IMR-90 (cell line): ENCODE data around the gene TMTC2. TPM values are rescaled to one million over a fixed set of nuclear protein-coding genes. Genes with fewer than 3 reads are reported as not detected.

ENCODE experiments used
- ATAC-seq: fragments of 200-7000 bp; cut with Tn5 transposase; 2 replicates; pipeline ENCODE4 v1.9.1; 2020; ENCODE audit warnings: low read depth, mild to moderate bottlenecking, moderate library complexity
- BruUV-seq: library from RNA; stranded (reverse); fragments of 400-500 nt; replicated peaks from 2 replicates; lab custom pipeline; 2021; lab: Mats Ljungman, UMichigan
- CTCF ChIA-PET: fragments of 300-600 bp; formaldehyde crosslinking; extraction: SDS; loops from one replicate; lab custom pipeline; 2021; ENCODE audit warnings: antibody characterized with exemption; lab: Yijun Ruan, JAX
- POLR2A ChIA-PET: fragments of 300-600 bp; sonication (Branson Sonifier 250); formaldehyde crosslinking; loops from one replicate; lab custom pipeline; 2022; ENCODE audit warnings: antibody characterized with exemption; ENCODE audit not compliant: unreplicated experiment; lab: Charles Lee
- DNase-seq: peaks from one replicate; pipeline ENCODE4 v3.0.0; 2013
- H2AFZ ChIP-seq: replicated peaks from 2 replicates; pipeline ENCODE3; 2013; ENCODE audit warnings: low read length, mild to moderate bottlenecking; ENCODE audit not compliant: poor library complexity
- H2AK5ac ChIP-seq: 2 replicates; pipeline ENCODE4 v1.6.1; 2013; ENCODE audit warnings: low read depth, low read length, inconsistent platforms
- H2AK9ac ChIP-seq: replicated peaks from 2 replicates; pipeline ENCODE3; 2013; ENCODE audit warnings: mild to moderate bottlenecking, low read depth, low read length, moderate library complexity; ENCODE audit not compliant: poor library complexity
- H2BK120ac ChIP-seq: 2 replicates; pipeline ENCODE4 v1.6.1; 2013; ENCODE audit warnings: low read depth, low read length, inconsistent platforms
- H2BK15ac ChIP-seq: 3 replicates; pipeline ENCODE4 v1.6.1; 2013; ENCODE audit warnings: low read depth, low read length, inconsistent platforms
- H2BK20ac ChIP-seq: 2 replicates; pipeline ENCODE4 v1.6.1; 2013; ENCODE audit warnings: low read depth, mild to moderate bottlenecking, inconsistent platforms, low read length, moderate library complexity
- H2BK5ac ChIP-seq: 2 replicates; pipeline ENCODE4 v1.6.1; 2013; ENCODE audit warnings: mild to moderate bottlenecking, low read depth, low read length, inconsistent platforms; ENCODE audit not compliant: poor library complexity, severe bottlenecking
- H3K14ac ChIP-seq: replicated peaks from 2 replicates; pipeline ENCODE4 v1.6.1; 2013; ENCODE audit warnings: low read depth, low read length, inconsistent platforms
- H3K18ac ChIP-seq: 2 replicates; pipeline ENCODE4 v1.6.1; 2013; ENCODE audit warnings: low read depth, low read length, control low read depth
- H3K23ac ChIP-seq: 2 replicates; pipeline ENCODE4 v1.6.1; 2013; ENCODE audit warnings: low read depth, low read length, inconsistent platforms
- H3K27ac ChIP-seq: 2 replicates; pipeline ENCODE4 v1.5.1; 2013; ENCODE audit warnings: mild to moderate bottlenecking, control low read depth, low read length; ENCODE audit not compliant: insufficient read depth
- H3K27me3 ChIP-seq: 2 replicates; pipeline ENCODE4 v1.6.1; 2013; ENCODE audit warnings: low read length; ENCODE audit not compliant: control insufficient read depth, insufficient read depth
- H3K36me3 ChIP-seq: 2 replicates; pipeline ENCODE4 v1.6.1; 2013; ENCODE audit warnings: low read length, mixed read lengths; ENCODE audit not compliant: control insufficient read depth, insufficient read depth
- H3K4ac ChIP-seq: 2 replicates; pipeline ENCODE4 v1.6.1; 2013; ENCODE audit warnings: low read depth, low read length, inconsistent platforms
- H3K4me1 ChIP-seq: 2 replicates; pipeline ENCODE4 v1.6.1; 2013; ENCODE audit warnings: low read length, mixed read lengths; ENCODE audit not compliant: control insufficient read depth, insufficient read depth
- H3K4me2 ChIP-seq: 2 replicates; pipeline ENCODE4 v1.6.1; 2013; ENCODE audit warnings: low read depth, mild to moderate bottlenecking, control low read depth, low read length, moderate library complexity
- H3K4me3 ChIP-seq: 2 replicates; pipeline ENCODE4 v1.5.1; 2013; ENCODE audit warnings: low read depth, mild to moderate bottlenecking, control low read depth, low read length, moderate library complexity; ENCODE audit not compliant: insufficient read depth
- H3K56ac ChIP-seq: 2 replicates; pipeline ENCODE4 v1.6.1; 2013; ENCODE audit warnings: low read length, inconsistent platforms; ENCODE audit not compliant: insufficient read depth; ENCODE audit errors: extremely low read depth
- H3K79me1 ChIP-seq, 2 experiments: 2 replicates each; pipeline ENCODE4 v1.6.1; 2013; ENCODE audit warnings: low read length in 2 of 2, inconsistent platforms in 1 of 2, low read depth in 1 of 2
- H3K9ac ChIP-seq: 2 replicates; pipeline ENCODE4 v1.6.1; 2013; ENCODE audit warnings: low read depth, low read length, control low read depth
- H3K9me1 ChIP-seq: 2 replicates; pipeline ENCODE4 v1.6.1; 2013; ENCODE audit warnings: low read length, inconsistent platforms; ENCODE audit not compliant: insufficient read depth
- H3K9me3 ChIP-seq: 2 replicates; pipeline ENCODE4 v1.6.1; 2013; ENCODE audit warnings: low read length; ENCODE audit not compliant: control insufficient read depth, insufficient read depth
- H4K20me1 ChIP-seq: 2 replicates; pipeline ENCODE4 v1.6.1; 2013; ENCODE audit warnings: low read length, inconsistent platforms; ENCODE audit not compliant: insufficient read depth
- H4K5ac ChIP-seq: 2 replicates; pipeline ENCODE4 v1.6.1; 2013; ENCODE audit warnings: mild to moderate bottlenecking, low read depth, low read length, control low read depth
- H4K8ac ChIP-seq, 2 experiments: 2 replicates each; pipeline ENCODE4 v1.6.1; 2013; ENCODE audit warnings: low read depth in 2 of 2, low read length in 2 of 2, control low read depth in 1 of 2, inconsistent platforms in 1 of 2
- H4K91ac ChIP-seq: 2 replicates; pipeline ENCODE4 v1.6.1; 2013; ENCODE audit warnings: low read depth, low read length, inconsistent platforms; ENCODE audit not compliant: insufficient read depth
- BHLHE40 ChIP-seq: fragments of 150-350 bp; IDR thresholded peaks from 2 replicates; pipeline ENCODE4 v1.6.1; 2016; ENCODE audit warnings: mild to moderate bottlenecking, low read depth, low read length
- CEBPB ChIP-seq: IDR thresholded peaks from 2 replicates; pipeline ENCODE4 v1.6.1; 2012; ENCODE audit warnings: low read depth, low read length, improper control_type of control experiment
- CHD1 ChIP-seq: IDR thresholded peaks from 2 replicates; pipeline ENCODE4 v1.6.1; 2012; ENCODE audit warnings: low read depth, low read length, improper control_type of control experiment
- FOS ChIP-seq: fragments of 150-350 bp; IDR thresholded peaks from 2 replicates; pipeline ENCODE4 v1.6.1; 2016; ENCODE audit warnings: low read depth, low read length
- MAFK ChIP-seq: IDR thresholded peaks from 2 replicates; pipeline ENCODE4 v1.6.1; 2012; ENCODE audit warnings: low read depth, low read length, improper control_type of control experiment
- MAZ ChIP-seq: IDR thresholded peaks from 2 replicates; pipeline ENCODE4 v1.6.1; 2012; ENCODE audit warnings: low read depth, mild to moderate bottlenecking, low read length, improper control_type of control experiment, moderate library complexity, borderline replicate concordance
- MXI1 ChIP-seq: IDR thresholded peaks from 2 replicates; pipeline ENCODE4 v1.6.1; 2012; ENCODE audit warnings: low read depth, mild to moderate bottlenecking, low read length, moderate library complexity, borderline replicate concordance
- NFE2L2 ChIP-seq: fragments of 150-350 bp; IDR thresholded peaks from 2 replicates; pipeline ENCODE4 v1.6.1; 2016; ENCODE audit warnings: low read depth, mild to moderate bottlenecking, low read length
- POLR2A ChIP-seq: IDR thresholded peaks from 2 replicates; pipeline ENCODE4 v1.6.1; 2012; ENCODE audit warnings: mild to moderate bottlenecking, low read depth, low read length
- RAD21 ChIP-seq: IDR thresholded peaks from 2 replicates; pipeline ENCODE4 v1.6.1; 2012; ENCODE audit warnings: low read length, improper control_type of control experiment
- RCOR1 ChIP-seq: IDR thresholded peaks from 2 replicates; pipeline ENCODE4 v1.6.1; 2012; ENCODE audit warnings: mild to moderate bottlenecking, low read length, improper control_type of control experiment; ENCODE audit not compliant: insufficient replicate concordance
- RFX5 ChIP-seq: IDR thresholded peaks from 2 replicates; pipeline ENCODE4 v1.8.0; 2012; ENCODE audit warnings: low read depth, mild to moderate bottlenecking, low read length, moderate library complexity
- SMC3 ChIP-seq: fragments of 150-350 bp; IDR thresholded peaks from 2 replicates; pipeline ENCODE4 v1.6.1; 2016; ENCODE audit warnings: low read depth, mild to moderate bottlenecking, antibody characterized with exemption, low read length, moderate library complexity
- WGBS, 2 experiments: methylation state at CpG; one replicate each; pipeline versions ENCODE4 v1.1.5 to v1.1.7; 2013; ENCODE audit warnings: missing lambda C conversion rate in 2 of 2; ENCODE audit not compliant: insufficient read length in 1 of 2; ENCODE audit errors: extremely low coverage in 2 of 2; 5-methylcytosine and 5-hydroxymethylcytosine counted together
- dilution Hi-C: fragments of 300-500 bp; cut with HindIII; formaldehyde crosslinking; loops from one replicate; pipeline ENCODE4 v1.14.3; 2018; ENCODE audit warnings: low sequenced_read_pairs; ENCODE audit not compliant: unreplicated experiment
- in situ Hi-C: fragments of 300-500 bp; cut with MboI; formaldehyde crosslinking; loops from 3 replicates; pipeline ENCODE4 v1.14.3; 2019; ENCODE audit warnings: low sequenced_read_pairs, inconsistent platforms, mixed read lengths
- intact Hi-C: fragments of 100-400 bp; cut with micrococcal nuclease; formaldehyde crosslinking; loops from 2 replicates; pipeline ENCODE4 v1.10.0; 2022
- polyA plus RNA-seq, 3 experiments: library from polyadenylated mRNA; depleted of rRNA; stranded (reverse); fragments of >200 nt; gene quantifications; 2 replicates each; pipeline ENCODE4 v1.2.3, GENCODE V29; 2012; ENCODE audit warnings: low replicate concordance in 1 of 3
- total RNA-seq: library from RNA; depleted of rRNA; stranded (reverse); fragments of >200 nt; gene quantifications from 2 replicates; pipeline ENCODE4 v1.2.3, GENCODE V29; 2012
- TF ChIP-seq, protein P1 (sequence below): conservative IDR thresholded peaks from 2 replicates; pipeline ENCODE4 v1.5.1; 2012; ENCODE audit warnings: mild to moderate bottlenecking, low read depth, low read length, improper control_type of control experiment
- TF ChIP-seq, protein P2 (sequence below): fragments of 150-350 bp; IDR thresholded peaks from 2 replicates; pipeline ENCODE4 v1.6.1; 2016; ENCODE audit warnings: low read depth, mild to moderate bottlenecking, low read length, moderate library complexity, borderline replicate concordance
- TF ChIP-seq, protein P3 (sequence below): fragments of 150-350 bp; IDR thresholded peaks from 2 replicates; pipeline ENCODE4 v1.6.1; 2017; ENCODE audit warnings: mild to moderate bottlenecking, antibody characterized with exemption, low read length, low read depth

The TMTC2 gene
- total and polyA plus RNA-seq, 2 of the 4 experiments (the other 2 are of a cell fraction): 0.56 to 1.4 TPM

DNA sequence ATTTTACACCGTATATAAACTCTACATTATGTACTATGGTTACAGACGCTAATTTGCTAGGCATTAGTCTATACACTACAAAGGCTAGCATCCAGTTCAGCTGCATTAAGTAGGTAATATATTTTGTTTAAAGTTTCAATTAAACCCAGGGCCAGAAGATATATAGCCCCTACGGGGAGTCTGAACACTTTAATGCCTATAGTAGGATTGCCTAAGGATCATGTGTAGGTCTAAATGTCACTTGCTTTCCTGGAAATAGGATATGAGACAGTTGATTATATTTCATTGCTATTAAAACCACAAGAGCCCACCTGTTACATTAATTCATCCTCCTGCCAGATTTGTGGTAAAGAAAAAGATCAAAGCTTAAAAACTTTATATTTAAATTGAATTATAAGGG, 286.9 kb downstream of the TMTC2 start:
- no peaks in the 10 kb centered on the region for H3K9me3 ChIP-seq

More for the DNA sequence above, 286.9 kb downstream of the TMTC2 start:
- H4K20me1 ChIP-seq: no peaks in the 10 kb centered on the region
- no peak for DNase-seq
- no peak overlapping the region for H3K23ac ChIP-seq
- WGBS, 2 experiments: no CpG with 5 or more reads among the region's 3 CpGs
- ChIA-PET POLR2A (no interaction called here), CTCF (no interaction called here)
- H2AK9ac ChIP-seq: no peak overlapping the region
- intact Hi-C loops (no loop called here), dilution Hi-C loops (no loop called here), in situ Hi-C loops (no loop called here)
- no peak overlapping the region for H4K5ac ChIP-seq
- no peak overlapping the region for H3K9ac ChIP-seq
- no TSS peak for BruUV-seq
- no peak overlapping the region for H2AFZ ChIP-seq
- H4K8ac ChIP-seq: no peak overlapping the region
- no peaks in the 10 kb centered on the region for H3K27me3 ChIP-seq
- no peak overlapping the region for H2AK5ac ChIP-seq
- H3K4me2 ChIP-seq: no peak overlapping the region
- no peaks in the 10 kb centered on the region for H3K36me3 ChIP-seq
- no peak overlapping the region for H2BK20ac ChIP-seq
- no peaks in the 10 kb centered on the region for H3K79me1 ChIP-seq
- no peak overlapping the region for H2BK120ac ChIP-seq
- no peak overlapping the region for H3K4me3 ChIP-seq
- no peak overlapping the region for H3K27ac ChIP-seq
- no peak overlapping the region for H3K14ac ChIP-seq
- TF ChIP-seq, protein P1, sequence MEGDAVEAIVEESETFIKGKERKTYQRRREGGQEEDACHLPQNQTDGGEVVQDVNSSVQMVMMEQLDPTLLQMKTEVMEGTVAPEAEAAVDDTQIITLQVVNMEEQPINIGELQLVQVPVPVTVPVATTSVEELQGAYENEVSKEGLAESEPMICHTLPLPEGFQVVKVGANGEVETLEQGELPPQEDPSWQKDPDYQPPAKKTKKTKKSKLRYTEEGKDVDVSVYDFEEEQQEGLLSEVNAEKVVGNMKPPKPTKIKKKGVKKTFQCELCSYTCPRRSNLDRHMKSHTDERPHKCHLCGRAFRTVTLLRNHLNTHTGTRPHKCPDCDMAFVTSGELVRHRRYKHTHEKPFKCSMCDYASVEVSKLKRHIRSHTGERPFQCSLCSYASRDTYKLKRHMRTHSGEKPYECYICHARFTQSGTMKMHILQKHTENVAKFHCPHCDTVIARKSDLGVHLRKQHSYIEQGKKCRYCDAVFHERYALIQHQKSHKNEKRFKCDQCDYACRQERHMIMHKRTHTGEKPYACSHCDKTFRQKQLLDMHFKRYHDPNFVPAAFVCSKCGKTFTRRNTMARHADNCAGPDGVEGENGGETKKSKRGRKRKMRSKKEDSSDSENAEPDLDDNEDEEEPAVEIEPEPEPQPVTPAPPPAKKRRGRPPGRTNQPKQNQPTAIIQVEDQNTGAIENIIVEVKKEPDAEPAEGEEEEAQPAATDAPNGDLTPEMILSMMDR: no peak
- no peak for TF ChIP-seq POLR2A
- TF ChIP-seq MXI1: no peak
- no peak for TF ChIP-seq CEBPB
- no peak for TF ChIP-seq RFX5
- TF ChIP-seq RAD21: no peak
- no peak for TF ChIP-seq FOS
- TF ChIP-seq CHD1: no peak
- TF ChIP-seq NFE2L2: no peak
- no peak for TF ChIP-seq RCOR1
- TF ChIP-seq, protein P2, sequence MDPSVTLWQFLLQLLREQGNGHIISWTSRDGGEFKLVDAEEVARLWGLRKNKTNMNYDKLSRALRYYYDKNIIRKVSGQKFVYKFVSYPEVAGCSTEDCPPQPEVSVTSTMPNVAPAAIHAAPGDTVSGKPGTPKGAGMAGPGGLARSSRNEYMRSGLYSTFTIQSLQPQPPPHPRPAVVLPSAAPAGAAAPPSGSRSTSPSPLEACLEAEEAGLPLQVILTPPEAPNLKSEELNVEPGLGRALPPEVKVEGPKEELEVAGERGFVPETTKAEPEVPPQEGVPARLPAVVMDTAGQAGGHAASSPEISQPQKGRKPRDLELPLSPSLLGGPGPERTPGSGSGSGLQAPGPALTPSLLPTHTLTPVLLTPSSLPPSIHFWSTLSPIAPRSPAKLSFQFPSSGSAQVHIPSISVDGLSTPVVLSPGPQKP: no peak
- TF ChIP-seq MAZ: no peak
- TF ChIP-seq, protein P3, sequence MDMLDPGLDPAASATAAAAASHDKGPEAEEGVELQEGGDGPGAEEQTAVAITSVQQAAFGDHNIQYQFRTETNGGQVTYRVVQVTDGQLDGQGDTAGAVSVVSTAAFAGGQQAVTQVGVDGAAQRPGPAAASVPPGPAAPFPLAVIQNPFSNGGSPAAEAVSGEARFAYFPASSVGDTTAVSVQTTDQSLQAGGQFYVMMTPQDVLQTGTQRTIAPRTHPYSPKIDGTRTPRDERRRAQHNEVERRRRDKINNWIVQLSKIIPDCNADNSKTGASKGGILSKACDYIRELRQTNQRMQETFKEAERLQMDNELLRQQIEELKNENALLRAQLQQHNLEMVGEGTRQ: no peak
- no peak for TF ChIP-seq BHLHE40
- no peak for TF ChIP-seq SMC3
- no peak for TF ChIP-seq MAFK
- H3K18ac ChIP-seq: no peak overlapping the region
- no peak overlapping the region for H3K4ac ChIP-seq
- H3K56ac ChIP-seq: no peak overlapping the region
- no peaks in the 10 kb centered on the region for H3K9me1 ChIP-seq
- no peak overlapping the region for H4K91ac ChIP-seq
- H2BK15ac ChIP-seq: no peak overlapping the region
- no peak for ATAC-seq
- no peak overlapping the region for H2BK5ac ChIP-seq
- no peaks in the 10 kb centered on the region for H3K4me1 ChIP-seq
